MCF 10A (cell line): ENCODE data around the gene ARHGAP40. TPM values are rescaled to one million over a fixed set of nuclear protein-coding genes. Genes with fewer than 3 reads are reported as not detected.

Experiments
- BruUV-seq: library from RNA; stranded (reverse); fragments of 400-500 nt; replicated peaks from 2 replicates; lab custom pipeline; 2021; lab: Mats Ljungman, UMichigan
- CTCF ChIA-PET: fragments of 300-600 bp; sonication (Branson Sonifier 250); formaldehyde crosslinking; extraction: SDS; loops from one replicate; lab custom pipeline; 2021; ENCODE audit warnings: antibody characterized with exemption, inconsistent platforms; lab: Yijun Ruan, JAX
- POLR2A ChIA-PET: fragments of 300-600, 350-650 bp; sonication (Branson Sonifier 250); formaldehyde crosslinking; extraction: SDS; loops from one replicate; lab custom pipeline; 2020; ENCODE audit warnings: antibody characterized with exemption, inconsistent platforms; lab: Yijun Ruan, JAX
- DNase-seq: peaks from one replicate; pipeline ENCODE4 v3.0.0-alpha.2; 2018; ENCODE audit not compliant: unreplicated experiment
- H3K27ac Mint-ChIP-seq: one replicate; pipeline ENCODE4 v1.8.0; 2022; ENCODE audit warnings: mild to moderate bottlenecking, low read depth, mixed read lengths; ENCODE audit not compliant: unreplicated experiment
- H3K27me3 Mint-ChIP-seq: one replicate; pipeline ENCODE4 v1.8.0; 2022; ENCODE audit warnings: mixed read lengths; ENCODE audit not compliant: insufficient read depth, unreplicated experiment
- H3K36me3 Mint-ChIP-seq: one replicate; pipeline ENCODE4 v1.8.0; 2022; ENCODE audit warnings: mild to moderate bottlenecking, moderate library complexity, mixed read lengths; ENCODE audit not compliant: insufficient read depth, unreplicated experiment
- H3K4me1 Mint-ChIP-seq: one replicate; pipeline ENCODE4 v1.8.0; 2022; ENCODE audit warnings: mixed read lengths; ENCODE audit not compliant: insufficient read depth, unreplicated experiment
- H3K4me3 Mint-ChIP-seq: one replicate; pipeline ENCODE4 v1.8.0; 2022; ENCODE audit warnings: mild to moderate bottlenecking, moderate library complexity, mixed read lengths; ENCODE audit not compliant: unreplicated experiment
- H3K9me3 Mint-ChIP-seq: one replicate; pipeline ENCODE4 v1.8.0; 2022; ENCODE audit warnings: mixed read lengths; ENCODE audit not compliant: unreplicated experiment
- CTCF ChIP-seq: fragments of 200-600 bp; IDR thresholded peaks from one replicate; pipeline ENCODE4 v1.8.0; 2022; ENCODE audit warnings: antibody characterized with exemption, mild to moderate bottlenecking; ENCODE audit not compliant: unreplicated experiment
- intact Hi-C: fragments of 100-400 bp; cut with micrococcal nuclease; formaldehyde crosslinking; loops from 2 replicates; pipeline ENCODE4 v1.14.1; 2022
- total RNA-seq: library from RNA; stranded (reverse); gene quantifications from 2 replicates; pipeline ENCODE4 v1.2.3, GENCODE V29; 2022

The ARHGAP40 gene
- total RNA-seq, 1 experiment from 2014 or later: not detected

- DNase-seq: no peak
- Mint-ChIP-seq H3K27ac (no peak overlapping the region), H3K27me3 (peaks cover 66% of the 10 kb centered on the region), H3K9me3 (no peaks in the 10 kb centered on the region), H3K36me3 (no peaks in the 10 kb centered on the region), H3K4me3 (no peak overlapping the region), H3K4me1 (no peaks in the 10 kb centered on the region)
- no TSS peak for BruUV-seq
- no peak for TF ChIP-seq CTCF
- ChIA-PET CTCF (interaction anchor here (0.9 to 2.5 kb wide), 3 partner anchors 8 to 73 kb away, joined by 3 to 14 read pairs (median 4); no protein-coding TSS in a partner anchor), POLR2A (interaction anchor here (1.2 kb wide), 1 partner anchor 81 kb away, joined by 3 read pairs; the partner anchor contains the start of gene ACTR5)
- intact Hi-C loops: no loop called here
These were observed 65.9 kb downstream of the ARHGAP40 start for GRCh38 chr20:38667417-38667956.

- H3K4me3 Mint-ChIP-seq: no peak overlapping the region
- ChIA-PET POLR2A (no interaction called here), CTCF (interaction anchor here (2.5 kb wide), 1 partner anchor 10 kb away, joined by 14 read pairs; no protein-coding TSS in a partner anchor)
- H3K36me3 Mint-ChIP-seq: no peaks in the 10 kb centered on the region
- H3K27ac Mint-ChIP-seq: no peak overlapping the region
- no TSS peak for BruUV-seq
- no peaks in the 10 kb centered on the region for H3K4me1 Mint-ChIP-seq
- intact Hi-C loops: no loop called here
- no peak for TF ChIP-seq CTCF
- H3K27me3 Mint-ChIP-seq: peaks cover 64% of the 10 kb centered on the region
- no peaks in the 10 kb centered on the region for H3K9me3 Mint-ChIP-seq
- no peak for DNase-seq
These were observed 68.1 kb downstream of the ARHGAP40 start for GRCh38 chr20:38669688-38670087.

- BruUV-seq: no TSS peak
- DNase-seq: no peak
- no peak overlapping the region for H3K27ac Mint-ChIP-seq
- peaks cover 53% of the 10 kb centered on the region for H3K27me3 Mint-ChIP-seq
- intact Hi-C loops: no loop called here
- no peak overlapping the region for H3K4me3 Mint-ChIP-seq
- ChIA-PET POLR2A (no interaction called here), CTCF (interaction anchor here (0.7 to 4.8 kb wide), 4 partner anchors 12 to 68 kb away, joined by 3 to 37 read pairs (median 7); no protein-coding TSS in a partner anchor)
- H3K4me1 Mint-ChIP-seq: no peaks in the 10 kb centered on the region
- TF ChIP-seq CTCF: no peak
- H3K36me3 Mint-ChIP-seq: no peaks in the 10 kb centered on the region
- no peaks in the 10 kb centered on the region for H3K9me3 Mint-ChIP-seq
These were observed 69.2 kb downstream of the ARHGAP40 start for GRCh38 chr20:38670786-38671185.

GRCh38 chr20:38671186-38671585 is 69.6 kb downstream of the ARHGAP40 start:
- no peaks in the 10 kb centered on the region for H3K9me3 Mint-ChIP-seq
- ChIA-PET POLR2A (no interaction called here), CTCF (interaction anchor here (0.6 to 4.8 kb wide), 6 partner anchors 12 to 456 kb away, joined by 3 to 37 read pairs (median 6); no protein-coding TSS in a partner anchor)
- no peak overlapping the region for H3K4me3 Mint-ChIP-seq
- no peak overlapping the region for H3K27ac Mint-ChIP-seq
- no peak for DNase-seq
- H3K36me3 Mint-ChIP-seq: no peaks in the 10 kb centered on the region
- TF ChIP-seq CTCF: no peak
- H3K4me1 Mint-ChIP-seq: no peaks in the 10 kb centered on the region
- intact Hi-C loops: no loop called here
- BruUV-seq: no TSS peak
- peaks cover 49% of the 10 kb centered on the region for H3K27me3 Mint-ChIP-seq
